ENCODE results near the gene NLGN4Y.

- TF ChIP-seq, protein P1, sequence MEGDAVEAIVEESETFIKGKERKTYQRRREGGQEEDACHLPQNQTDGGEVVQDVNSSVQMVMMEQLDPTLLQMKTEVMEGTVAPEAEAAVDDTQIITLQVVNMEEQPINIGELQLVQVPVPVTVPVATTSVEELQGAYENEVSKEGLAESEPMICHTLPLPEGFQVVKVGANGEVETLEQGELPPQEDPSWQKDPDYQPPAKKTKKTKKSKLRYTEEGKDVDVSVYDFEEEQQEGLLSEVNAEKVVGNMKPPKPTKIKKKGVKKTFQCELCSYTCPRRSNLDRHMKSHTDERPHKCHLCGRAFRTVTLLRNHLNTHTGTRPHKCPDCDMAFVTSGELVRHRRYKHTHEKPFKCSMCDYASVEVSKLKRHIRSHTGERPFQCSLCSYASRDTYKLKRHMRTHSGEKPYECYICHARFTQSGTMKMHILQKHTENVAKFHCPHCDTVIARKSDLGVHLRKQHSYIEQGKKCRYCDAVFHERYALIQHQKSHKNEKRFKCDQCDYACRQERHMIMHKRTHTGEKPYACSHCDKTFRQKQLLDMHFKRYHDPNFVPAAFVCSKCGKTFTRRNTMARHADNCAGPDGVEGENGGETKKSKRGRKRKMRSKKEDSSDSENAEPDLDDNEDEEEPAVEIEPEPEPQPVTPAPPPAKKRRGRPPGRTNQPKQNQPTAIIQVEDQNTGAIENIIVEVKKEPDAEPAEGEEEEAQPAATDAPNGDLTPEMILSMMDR (IDR thresholded peaks at IDR 0.05): no peak
- no peak for TF ChIP-seq POLR2A (IDR thresholded peaks at IDR 0.05)
These were observed 38.4 kb upstream of the NLGN4Y start for GRCh38 chrY:14485935-14486334.
